ENCODE measurements around the gene LRRC47.

LRRC47 gene

DNA sequence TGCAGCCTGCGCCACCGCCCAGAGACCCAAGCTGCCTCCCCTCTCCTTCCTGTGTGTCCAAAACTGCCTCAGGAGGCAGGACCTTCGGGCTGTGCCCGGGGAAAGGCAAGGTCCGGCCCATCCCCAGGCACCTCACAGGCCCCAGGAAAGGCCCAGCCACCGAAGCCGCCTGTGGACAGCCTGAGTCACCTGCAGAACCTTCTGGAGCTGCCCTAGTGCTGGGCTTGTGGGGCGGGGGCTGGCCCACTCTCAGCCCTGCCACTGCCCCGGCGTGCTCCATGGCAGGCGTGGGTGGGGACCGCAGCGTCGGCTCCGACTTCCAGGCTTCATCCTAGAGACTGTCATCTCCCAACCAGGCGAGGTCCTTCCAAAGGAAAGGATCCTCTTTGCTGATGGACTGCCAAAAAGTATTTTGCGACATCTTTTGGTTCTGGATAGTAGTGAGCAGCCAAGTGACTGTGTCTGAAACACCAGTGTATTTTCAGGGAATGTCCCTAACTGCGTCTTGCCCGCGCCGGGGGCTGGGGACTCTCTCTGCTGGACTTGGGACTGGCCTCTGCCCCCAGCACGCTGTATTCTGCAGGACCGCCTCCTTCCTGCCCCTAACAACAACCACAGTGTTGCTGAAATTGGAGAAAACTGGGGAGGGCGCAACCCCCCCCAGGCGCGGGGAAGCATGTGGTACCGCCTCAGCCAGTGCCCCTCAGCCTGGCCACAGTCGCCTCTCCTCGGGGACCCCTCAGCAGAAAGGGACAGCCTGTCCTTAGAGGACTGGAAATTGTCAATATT lies 63.0 kb downstream of the LRRC47 start:
- DNase-seq (ENCODE audit: low read depth in 2 of 2): no peak

DNA sequence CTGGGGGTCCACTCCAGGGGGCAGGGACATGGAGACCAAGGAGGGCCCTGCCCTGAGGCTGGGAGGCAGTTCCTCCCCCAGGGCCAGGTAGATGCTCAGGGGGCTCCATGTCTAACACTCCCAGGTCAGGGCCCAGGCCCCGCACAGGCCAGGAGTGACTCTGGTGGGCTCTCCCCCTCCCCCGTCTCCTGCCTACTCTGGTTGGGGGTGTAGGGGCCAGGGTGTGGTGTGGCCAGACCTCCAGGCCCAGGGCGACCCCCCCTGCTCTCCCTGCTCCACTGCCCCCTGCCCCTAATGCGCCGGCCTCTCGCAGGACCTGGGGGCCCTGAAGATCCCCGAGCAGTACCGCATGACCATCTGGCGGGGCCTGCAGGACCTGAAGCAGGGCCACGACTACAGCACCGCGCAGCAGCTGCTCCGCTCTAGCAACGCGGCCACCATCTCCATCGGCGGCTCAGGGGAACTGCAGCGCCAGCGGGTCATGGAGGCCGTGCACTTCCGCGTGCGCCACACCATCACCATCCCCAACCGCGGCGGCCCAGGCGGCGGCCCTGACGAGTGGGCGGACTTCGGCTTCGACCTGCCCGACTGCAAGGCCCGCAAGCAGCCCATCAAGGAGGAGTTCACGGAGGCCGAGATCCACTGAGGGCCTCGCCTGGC lies 63.7 kb downstream of the LRRC47 start:
- DNase-seq (ENCODE audit: low read depth in 2 of 2): no peak

DNA sequence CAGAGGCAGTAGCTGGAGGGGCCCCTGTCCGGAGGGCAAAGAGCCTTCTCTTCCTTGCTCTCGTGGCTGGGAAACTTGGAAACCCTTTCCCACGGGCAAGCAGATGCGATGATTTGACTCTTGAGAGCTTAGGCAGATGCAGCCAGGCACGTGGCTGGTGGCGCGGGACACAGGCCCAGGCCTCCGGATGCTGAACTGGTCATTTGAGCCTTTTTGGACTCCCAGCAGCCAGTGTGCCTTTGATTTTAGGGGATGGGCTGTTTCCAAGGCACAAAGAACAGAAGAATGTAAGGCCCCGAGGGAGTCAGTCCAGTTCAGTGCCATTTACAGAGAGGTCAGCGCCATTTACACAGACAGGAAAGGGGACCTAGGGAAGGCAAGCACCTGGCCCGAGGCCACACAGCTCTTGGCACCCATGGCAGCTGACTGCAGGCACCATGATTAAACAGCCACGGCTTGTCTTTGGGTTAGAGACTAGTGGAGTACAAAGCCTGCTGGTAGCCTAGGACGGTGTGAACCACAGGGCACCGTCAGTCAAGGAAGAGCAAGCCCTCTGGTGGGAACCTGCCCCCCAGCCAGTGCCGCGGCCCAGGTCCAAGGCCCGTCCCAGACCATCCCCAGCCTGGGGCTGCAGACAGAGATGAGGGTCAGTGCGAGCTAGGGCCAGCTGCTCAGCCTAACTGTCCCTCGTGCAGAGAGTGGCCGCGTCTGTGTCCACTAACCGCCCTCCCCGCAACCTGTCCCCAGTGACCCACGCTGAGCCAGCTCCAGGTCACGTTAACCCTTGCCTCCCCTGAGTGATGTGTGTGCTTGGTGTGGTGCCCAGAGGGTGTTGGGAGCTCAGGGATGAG lies 64.5 kb downstream of the LRRC47 start:
- no peak for DNase-seq (ENCODE audit: low read depth in 2 of 2)

DNA sequence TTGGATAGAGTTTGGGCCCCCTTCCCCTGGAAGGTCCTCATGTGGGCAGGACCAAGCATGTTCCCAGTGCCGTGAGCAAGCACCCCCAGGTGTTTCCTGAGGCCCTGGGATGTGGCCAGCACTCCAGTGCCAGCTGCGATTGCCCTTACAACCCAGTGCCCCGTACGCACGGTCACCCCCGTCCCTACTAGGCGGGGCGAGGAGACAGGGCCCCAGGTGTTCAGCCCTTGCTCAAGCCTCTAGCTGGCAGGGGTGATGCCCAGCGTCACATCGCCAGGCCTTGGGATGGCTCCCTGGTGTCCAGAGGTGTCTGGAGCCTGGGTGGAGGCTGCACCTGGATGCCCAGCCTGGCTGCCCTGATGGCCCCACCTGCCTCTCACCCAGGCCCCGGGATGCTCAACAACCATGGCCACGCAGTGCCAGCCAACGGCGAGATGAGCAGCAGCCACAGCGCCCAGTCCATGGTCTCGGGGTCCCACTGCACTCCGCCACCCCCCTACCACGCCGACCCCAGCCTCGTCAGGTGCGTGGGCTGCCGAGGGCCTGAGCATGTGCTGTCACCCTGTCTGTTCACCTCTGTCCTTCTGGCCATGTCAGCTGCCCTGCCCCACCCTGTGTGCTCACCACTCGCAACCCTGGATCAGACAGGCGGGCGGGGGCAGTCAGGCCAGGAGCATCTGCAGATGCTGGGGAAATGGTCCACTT lies 65.6 kb downstream of the LRRC47 start:
- DNase-seq (ENCODE audit: low read depth in 2 of 2): no peak

DNA sequence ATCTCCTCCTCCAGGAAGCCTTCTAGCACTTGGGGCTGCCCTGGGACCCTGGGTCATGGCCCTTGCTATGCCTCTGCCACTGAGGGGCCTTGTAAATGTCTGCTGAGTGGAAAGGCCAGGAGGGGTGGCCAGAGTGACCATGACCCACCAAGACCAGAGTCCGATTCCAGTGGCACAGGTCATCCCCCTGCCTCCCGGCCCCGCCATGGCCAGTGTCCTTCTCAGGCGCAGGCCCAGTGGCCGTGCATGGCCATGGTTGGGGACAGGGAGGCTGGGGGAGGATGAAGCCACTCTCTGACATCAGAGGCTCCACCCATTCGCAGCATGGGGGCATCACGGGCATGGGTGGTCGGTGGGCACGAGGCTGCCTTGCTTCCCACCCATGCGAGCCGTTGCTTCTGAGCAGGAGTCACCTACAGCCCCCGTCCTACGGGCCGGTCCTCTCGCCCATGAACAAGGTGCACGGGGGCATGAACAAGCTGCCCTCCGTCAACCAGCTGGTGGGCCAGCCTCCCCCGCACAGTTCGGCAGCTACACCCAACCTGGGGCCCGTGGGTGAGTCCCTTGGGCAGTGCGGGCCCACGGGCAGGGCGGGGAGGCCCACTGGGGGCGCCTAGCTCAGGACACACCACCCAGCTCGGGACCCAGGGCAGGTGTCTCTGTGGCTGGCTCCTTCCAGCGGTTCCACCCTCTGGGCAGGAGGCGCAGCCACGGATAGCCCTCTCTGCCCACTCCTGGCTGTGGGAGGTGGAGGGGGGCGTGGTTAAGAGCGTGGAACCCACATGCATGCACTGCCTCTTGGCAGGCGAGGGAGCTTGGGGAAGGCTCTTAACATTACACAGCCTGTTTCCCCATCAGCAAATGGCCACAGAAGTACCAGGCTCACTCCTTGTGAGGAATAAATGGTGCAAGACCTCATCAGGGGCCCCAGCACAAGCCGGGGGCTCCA lies 66.4 kb downstream of the LRRC47 start:
- DNase-seq (ENCODE audit: low read depth in 2 of 2): no peak
